ENCODE results near the gene PNLIPRP2.

DNA sequence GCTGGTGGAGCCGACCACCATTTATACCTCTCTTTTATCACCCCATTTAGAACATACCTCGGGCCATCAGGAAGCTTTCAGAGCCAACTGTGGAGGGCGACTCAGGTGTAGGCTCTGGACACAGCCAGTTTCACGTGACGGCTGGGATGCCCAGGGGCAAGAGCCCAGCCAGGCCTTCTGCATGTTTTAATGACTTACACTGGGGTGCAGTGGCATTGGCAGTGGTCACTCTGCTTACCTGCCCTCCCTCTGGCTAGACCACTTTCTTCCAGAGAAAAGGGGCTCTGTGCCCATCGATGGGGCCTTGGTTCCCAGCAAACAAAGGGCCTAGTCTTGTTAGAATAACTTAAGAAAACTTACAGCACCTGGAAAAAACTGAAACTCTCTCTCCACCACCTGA is 50.0 kb downstream of the PNLIPRP2 start:
- TF ChIP-seq, protein P1, sequence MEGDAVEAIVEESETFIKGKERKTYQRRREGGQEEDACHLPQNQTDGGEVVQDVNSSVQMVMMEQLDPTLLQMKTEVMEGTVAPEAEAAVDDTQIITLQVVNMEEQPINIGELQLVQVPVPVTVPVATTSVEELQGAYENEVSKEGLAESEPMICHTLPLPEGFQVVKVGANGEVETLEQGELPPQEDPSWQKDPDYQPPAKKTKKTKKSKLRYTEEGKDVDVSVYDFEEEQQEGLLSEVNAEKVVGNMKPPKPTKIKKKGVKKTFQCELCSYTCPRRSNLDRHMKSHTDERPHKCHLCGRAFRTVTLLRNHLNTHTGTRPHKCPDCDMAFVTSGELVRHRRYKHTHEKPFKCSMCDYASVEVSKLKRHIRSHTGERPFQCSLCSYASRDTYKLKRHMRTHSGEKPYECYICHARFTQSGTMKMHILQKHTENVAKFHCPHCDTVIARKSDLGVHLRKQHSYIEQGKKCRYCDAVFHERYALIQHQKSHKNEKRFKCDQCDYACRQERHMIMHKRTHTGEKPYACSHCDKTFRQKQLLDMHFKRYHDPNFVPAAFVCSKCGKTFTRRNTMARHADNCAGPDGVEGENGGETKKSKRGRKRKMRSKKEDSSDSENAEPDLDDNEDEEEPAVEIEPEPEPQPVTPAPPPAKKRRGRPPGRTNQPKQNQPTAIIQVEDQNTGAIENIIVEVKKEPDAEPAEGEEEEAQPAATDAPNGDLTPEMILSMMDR (IDR thresholded peaks at IDR 0.05 in 2 of 3, conservative IDR thresholded peaks at IDR 0.05 in 1 of 3; ENCODE audit: borderline replicate concordance in 1 of 3, insufficient read depth in 1 of 3, low read depth in 2 of 3, low read length in 2 of 3), result no peak
- TF ChIP-seq EZH2 (IDR thresholded peaks at IDR 0.05) (no peak), EZH2phosphoT487 (IDR thresholded peaks at IDR 0.05; ENCODE audit: borderline replicate concordance) (no peak), YY1 (IDR thresholded peaks at IDR 0.05; ENCODE audit: extremely low read depth, insufficient replicate concordance, low read depth, low read length) (no peak), POLR2A (IDR thresholded peaks at IDR 0.05; ENCODE audit: borderline replicate concordance, extremely low read depth, insufficient read depth, insufficient read length) (no peak), JUND (IDR thresholded peaks at IDR 0.05) (no peak), POLR2AphosphoS5 (IDR thresholded peaks at IDR 0.05; ENCODE audit: low read depth, low read length) (no peak), ZNF274 (IDR thresholded peaks at IDR 0.05; ENCODE audit: low read depth, low read length) (no peak), SRF (IDR thresholded peaks at IDR 0.05; ENCODE audit: low read depth) (no peak)
- TF ChIP-seq, protein P2, sequence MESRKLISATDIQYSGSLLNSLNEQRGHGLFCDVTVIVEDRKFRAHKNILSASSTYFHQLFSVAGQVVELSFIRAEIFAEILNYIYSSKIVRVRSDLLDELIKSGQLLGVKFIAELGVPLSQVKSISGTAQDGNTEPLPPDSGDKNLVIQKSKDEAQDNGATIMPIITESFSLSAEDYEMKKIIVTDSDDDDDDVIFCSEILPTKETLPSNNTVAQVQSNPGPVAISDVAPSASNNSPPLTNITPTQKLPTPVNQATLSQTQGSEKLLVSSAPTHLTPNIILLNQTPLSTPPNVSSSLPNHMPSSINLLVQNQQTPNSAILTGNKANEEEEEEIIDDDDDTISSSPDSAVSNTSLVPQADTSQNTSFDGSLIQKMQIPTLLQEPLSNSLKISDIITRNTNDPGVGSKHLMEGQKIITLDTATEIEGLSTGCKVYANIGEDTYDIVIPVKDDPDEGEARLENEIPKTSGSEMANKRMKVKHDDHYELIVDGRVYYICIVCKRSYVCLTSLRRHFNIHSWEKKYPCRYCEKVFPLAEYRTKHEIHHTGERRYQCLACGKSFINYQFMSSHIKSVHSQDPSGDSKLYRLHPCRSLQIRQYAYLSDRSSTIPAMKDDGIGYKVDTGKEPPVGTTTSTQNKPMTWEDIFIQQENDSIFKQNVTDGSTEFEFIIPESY (IDR thresholded peaks at IDR 0.05; ENCODE audit: extremely low read depth, insufficient replicate concordance, low read length), result no peak
- TF ChIP-seq, protein P3, sequence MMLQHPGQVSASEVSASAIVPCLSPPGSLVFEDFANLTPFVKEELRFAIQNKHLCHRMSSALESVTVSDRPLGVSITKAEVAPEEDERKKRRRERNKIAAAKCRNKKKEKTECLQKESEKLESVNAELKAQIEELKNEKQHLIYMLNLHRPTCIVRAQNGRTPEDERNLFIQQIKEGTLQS (IDR thresholded peaks at IDR 0.05), result no peak
- TF ChIP-seq, protein P4, sequence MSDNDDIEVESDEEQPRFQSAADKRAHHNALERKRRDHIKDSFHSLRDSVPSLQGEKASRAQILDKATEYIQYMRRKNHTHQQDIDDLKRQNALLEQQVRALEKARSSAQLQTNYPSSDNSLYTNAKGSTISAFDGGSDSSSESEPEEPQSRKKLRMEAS (IDR thresholded peaks at IDR 0.05), result no peak

Data from HCT116 (cell line).